GM21825 (cell line): ENCODE measurements around the gene SCPEP1.

ENCODE experiments used
- ATAC-seq: cut with Tn5 transposase; IDR thresholded peaks from one replicate; pipeline ENCODE4 v1.9.1; 2021; ENCODE audit warnings: mild to moderate bottlenecking, moderate library complexity; ENCODE audit not compliant: unreplicated experiment

The SCPEP1 gene

DNA sequence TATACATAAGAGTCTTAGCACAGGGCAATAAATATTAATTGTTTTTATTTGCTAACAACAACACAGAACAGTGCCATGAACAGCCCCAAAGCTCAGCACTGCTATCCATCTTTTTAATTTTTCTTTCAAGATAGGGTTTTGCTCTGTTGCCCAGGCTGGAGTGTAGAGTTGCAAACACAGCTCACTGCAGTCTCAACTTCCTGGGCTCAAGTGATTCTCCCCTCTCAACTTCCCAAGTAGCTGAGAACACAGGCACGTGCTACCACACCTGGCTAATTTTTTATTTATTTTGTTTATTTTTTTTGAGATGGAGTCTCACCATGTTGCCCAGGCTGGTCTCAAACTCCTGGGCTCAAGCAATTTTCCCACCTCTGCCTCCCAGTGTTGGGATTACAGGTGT, 59.5 kb downstream of the SCPEP1 start:
- ATAC-seq = no peak

- no peak for ATAC-seq
Observed at GRCh38 chr17:57038486-57038885, 60.6 kb downstream of the SCPEP1 start.

DNA sequence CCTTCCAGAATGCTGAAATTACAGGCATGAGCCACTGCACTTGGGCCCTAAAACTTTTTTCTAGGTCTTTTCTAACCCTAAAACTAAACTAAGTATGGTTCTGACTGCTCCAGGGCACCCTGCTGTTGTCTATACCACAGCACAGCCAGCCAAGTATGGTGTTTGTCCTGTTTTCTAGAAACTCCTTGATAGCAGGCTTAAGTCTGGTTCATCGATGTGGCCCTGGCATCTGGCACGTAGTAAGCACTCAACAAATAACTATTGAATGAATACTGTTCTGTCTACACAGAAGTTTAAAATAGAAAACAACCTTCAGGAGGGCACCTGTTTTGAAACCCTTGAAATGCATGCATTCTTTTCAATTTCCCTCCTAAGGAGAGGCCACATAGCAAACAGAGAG, 62.6 kb downstream of the SCPEP1 start:
- ATAC-seq = no peak

- no peak for ATAC-seq
Observed at GRCh38 chr17:57043276-57043675, 65.3 kb downstream of the SCPEP1 start.

GRCh38 chr17:57044976-57045867, 67.3 kb downstream of the SCPEP1 start:
- no peak for ATAC-seq

GRCh38 chr17:57045868-57046704, 68.2 kb downstream of the SCPEP1 start:
- ATAC-seq = peak; percentile 84

DNA sequence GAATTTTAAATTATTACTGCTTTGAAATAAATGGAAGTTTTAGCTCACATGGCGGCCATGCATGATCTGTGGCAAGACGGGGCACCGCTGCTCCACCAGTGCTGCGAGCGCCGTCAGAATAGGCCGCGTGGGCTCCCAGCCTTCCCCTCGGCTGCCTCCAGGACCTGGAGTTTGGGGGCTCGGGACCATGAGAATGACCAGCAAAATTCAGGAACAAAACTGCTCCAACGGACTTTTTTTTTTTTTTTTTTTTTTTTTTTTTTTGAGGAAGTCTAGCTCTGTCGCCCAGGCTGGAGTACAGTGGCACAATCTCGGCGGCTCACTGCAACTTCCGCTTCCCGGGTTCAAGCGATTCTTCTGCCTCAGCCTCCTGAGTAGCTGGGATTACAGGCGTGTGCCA, 68.8 kb downstream of the SCPEP1 start:
- ATAC-seq = no peak

DNA sequence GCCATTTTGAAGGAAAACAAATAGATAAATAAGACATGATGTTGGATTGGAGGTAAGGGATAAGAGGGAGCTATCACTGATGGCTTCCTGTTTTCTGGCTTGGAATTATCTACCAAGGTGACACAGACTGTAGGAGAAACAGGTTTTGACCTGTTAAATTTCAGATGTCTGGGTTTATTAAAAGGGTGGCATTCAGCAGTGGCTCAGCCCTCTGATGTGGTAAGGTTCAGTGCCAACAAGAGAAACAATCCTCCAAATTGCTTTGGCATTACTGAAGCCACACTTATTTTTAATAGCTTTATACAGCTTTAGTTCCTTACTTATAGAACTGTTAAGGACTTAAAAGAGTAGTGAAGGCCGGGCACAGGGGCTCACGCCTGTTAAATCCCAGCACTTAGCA, 70.2 kb downstream of the SCPEP1 start:
- ATAC-seq = no peak

DNA sequence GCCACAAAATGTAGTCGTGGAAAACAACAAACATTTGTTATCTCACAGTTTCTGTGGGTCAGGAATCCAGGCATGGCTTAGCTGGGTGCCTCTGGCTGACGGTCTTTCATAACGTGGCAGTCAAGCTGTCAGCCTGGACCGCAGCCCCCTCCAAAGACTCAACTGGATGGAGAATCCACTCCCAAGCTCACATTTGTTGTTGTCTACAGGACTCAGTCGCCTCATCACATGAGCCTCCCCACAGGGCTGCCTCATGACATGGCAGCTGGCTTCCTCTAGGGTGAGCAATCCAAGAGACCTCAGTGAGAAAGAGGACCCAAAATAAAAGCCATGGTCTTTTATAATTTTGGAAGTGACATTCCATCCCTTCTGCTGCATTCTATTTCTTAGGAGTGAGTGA, 72.4 kb downstream of the SCPEP1 start:
- no peak for ATAC-seq

DNA sequence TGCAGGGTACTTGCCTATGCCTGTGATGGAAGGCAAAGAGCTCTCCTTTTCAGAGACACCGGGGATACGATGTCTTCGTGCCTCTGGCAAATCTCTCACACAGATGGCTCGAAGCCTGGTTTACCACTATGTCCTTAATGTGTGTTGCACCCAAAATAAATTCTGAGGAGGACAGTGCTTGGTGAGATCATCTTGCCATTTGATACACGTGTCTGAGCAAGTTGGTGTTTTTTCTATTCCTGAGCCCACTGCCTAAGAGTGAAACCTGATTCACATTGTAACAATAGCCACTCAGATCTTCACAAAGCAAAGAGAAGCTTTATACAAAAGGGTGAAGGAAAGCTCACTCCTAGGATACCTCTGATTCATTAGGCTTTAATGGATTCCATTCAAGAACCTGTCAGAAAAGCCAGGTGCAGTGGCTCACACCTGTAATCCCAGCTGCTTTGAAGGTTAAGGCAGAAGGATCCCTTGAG, 74.0 kb downstream of the SCPEP1 start:
- no peak for ATAC-seq
